B cell (primary cell): ENCODE measurements around the gene PLCG2. TPM values are rescaled to one million over a fixed set of nuclear protein-coding genes. Genes with fewer than 3 reads are reported as not detected.

Experiments
- ATAC-seq: fragments of 200-7000 bp; cut with Tn5 transposase; one replicate; pipeline ENCODE4 v1.10.0; 2021; ENCODE audit warnings: low read depth, mild to moderate bottlenecking, moderate number of reproducible peaks, moderate library complexity
- CTCF ChIA-PET: fragments of 350-600 bp; sonication (Branson Sonifier 250); formaldehyde crosslinking; loops from one replicate; lab custom pipeline; 2021; ENCODE audit warnings: antibody characterized with exemption, inconsistent platforms; lab: Charles Lee
- POLR2A ChIA-PET: fragments of 350-600 bp; sonication (Branson Sonifier 250); formaldehyde crosslinking; loops from one replicate; lab custom pipeline; 2021; ENCODE audit warnings: antibody characterized with exemption; lab: Charles Lee
- DNase-seq: peaks from one replicate; pipeline ENCODE4 v3.0.0; 2013
- H2AFZ ChIP-seq: 2 replicates; pipeline ENCODE4 v1.6.1; 2012; ENCODE audit warnings: mild to moderate bottlenecking, low read depth, low read length; ENCODE audit not compliant: insufficient read depth, poor library complexity, severe bottlenecking
- H3K27ac ChIP-seq, 2 donors: 1 replicate in 1 of 2; 2 replicates in 1 of 2; pipeline ENCODE4 v1.5.1; 2012 to 2013; ENCODE audit warnings: low read length in 2 of 2, mild to moderate bottlenecking in 2 of 2, moderate library complexity in 1 of 2
- H3K27me3 ChIP-seq, 4 experiments: fragments of 200-600 bp in 1 of 4; sonication (generic) in 1 of 4; replicated peaks in 1 of 4; 1 replicate in 2 of 4; 2 replicates in 2 of 4; pipeline versions ENCODE4 v1.6.1 to v1.7.0; 2013 to 2016; ENCODE audit warnings: low read length in 3 of 4, mild to moderate bottlenecking in 2 of 4, mixed read lengths in 1 of 4, moderate library complexity in 1 of 4; ENCODE audit not compliant: insufficient read depth in 4 of 4, control insufficient read depth in 3 of 4; ENCODE audit errors: control extremely low read depth in 1 of 4
- H3K36me3 ChIP-seq, 2 experiments: replicated peaks in 1 of 2; 1 replicate in 1 of 2; 2 replicates in 1 of 2; pipeline versions ENCODE4 v1.6.1 to v1.7.1; 2013; ENCODE audit warnings: low read length in 1 of 2; ENCODE audit not compliant: insufficient read depth in 2 of 2, control insufficient read depth in 1 of 2; ENCODE audit errors: control extremely low read depth in 1 of 2, extremely low read depth in 1 of 2
- H3K4me1 ChIP-seq, 2 donors: fragments of 200-600 bp in 1 of 2; sonication (generic) in 1 of 2; 1 replicate in 1 of 2; 2 replicates in 1 of 2; pipeline versions ENCODE4 v1.5.1 to v1.6.1; 2013 to 2017; ENCODE audit warnings: low read length in 2 of 2; ENCODE audit not compliant: control insufficient read depth in 2 of 2, insufficient read depth in 2 of 2
- H3K4me2 ChIP-seq: replicated peaks from 2 replicates; pipeline ENCODE3; 2012; ENCODE audit warnings: mild to moderate bottlenecking, low read depth, low read length; ENCODE audit not compliant: poor library complexity, severe bottlenecking
- H3K4me3 ChIP-seq, 5 experiments: fragments of 200-600 bp in 1 of 5; sonication (generic) in 1 of 5; 1 replicate in 3 of 5; 2 replicates in 2 of 5; pipeline versions ENCODE4 v1.5.1 to v1.7.0; 2011 to 2016; ENCODE audit warnings: low read length in 4 of 5, mild to moderate bottlenecking in 4 of 5, low read depth in 2 of 5, control low read depth in 1 of 5, moderate library complexity in 1 of 5; ENCODE audit not compliant: insufficient read depth in 1 of 5; ENCODE audit errors: control extremely low read depth in 1 of 5, extremely low read depth in 1 of 5
- H3K79me2 ChIP-seq: fragments of 200-600 bp; sonication (generic); one replicate; pipeline ENCODE4 v1.6.0; 2016; ENCODE audit warnings: low read length; ENCODE audit not compliant: control insufficient read depth, insufficient read depth
- H3K9ac ChIP-seq: fragments of 200-600 bp; sonication (generic); 2 replicates; pipeline ENCODE4 v1.6.1; 2017; ENCODE audit warnings: mild to moderate bottlenecking, low read length, moderate library complexity
- H3K9me3 ChIP-seq, 3 donors: one replicate each; pipeline versions ENCODE4 v1.6.1 to v1.7.1; 2013; ENCODE audit warnings: low read length in 2 of 3; ENCODE audit not compliant: control insufficient read depth in 2 of 3, insufficient read depth in 1 of 3; ENCODE audit errors: control extremely low read depth in 1 of 3
- H4K20me1 ChIP-seq: 2 replicates; pipeline ENCODE4 v1.6.0; 2012; ENCODE audit warnings: mild to moderate bottlenecking, low read length; ENCODE audit not compliant: insufficient read depth, control insufficient read depth, poor library complexity, severe bottlenecking
- H3K27ac Mint-ChIP-seq: one replicate; pipeline ENCODE4 v1.8.0; 2021; ENCODE audit warnings: mixed read lengths
- H3K27me3 Mint-ChIP-seq: one replicate; pipeline ENCODE4 v1.8.0; 2021; ENCODE audit warnings: mixed read lengths
- H3K4me1 Mint-ChIP-seq: one replicate; pipeline ENCODE4 v1.8.0; 2021; ENCODE audit warnings: mixed read lengths
- H3K4me3 Mint-ChIP-seq: one replicate; pipeline ENCODE4 v1.8.0; 2021; ENCODE audit warnings: mixed read lengths
- H3K9me3 Mint-ChIP-seq: one replicate; pipeline ENCODE4 v1.8.0; 2022; ENCODE audit warnings: mixed read lengths; ENCODE audit not compliant: insufficient read depth
- EZH2 ChIP-seq: IDR thresholded peaks from 2 replicates; pipeline ENCODE4 v1.6.1; 2012; ENCODE audit warnings: borderline replicate concordance, low read depth, mild to moderate bottlenecking, moderate library complexity, low read length; ENCODE audit not compliant: insufficient read depth, poor library complexity, severe bottlenecking
- WGBS: methylation state at CpG from one replicate; pipeline ENCODE4 v1.1.5; 2013; ENCODE audit warnings: missing lambda C conversion rate; ENCODE audit not compliant: insufficient coverage; 5-methylcytosine and 5-hydroxymethylcytosine counted together
- intact Hi-C: fragments of 100-400 bp; cut with micrococcal nuclease; formaldehyde crosslinking; loops from one replicate; pipeline ENCODE4 v1.10.0; 2022
- polyA minus RNA-seq: library from RNA; depleted of rRNA, polyadenylated mRNA; stranded (reverse); fragments of >200 nt; gene quantifications from 2 replicates; pipeline ENCODE4 v1.2.3, GENCODE V29; 2012
- polyA plus RNA-seq: library from polyadenylated mRNA; depleted of rRNA; stranded (reverse); fragments of >200 nt; gene quantifications from 2 replicates; pipeline ENCODE4 v1.2.3, GENCODE V29; 2012
- total RNA-seq, 2 donors: library from RNA; stranded (reverse); fragments of 120-200 nt in 1 of 2; gene quantifications; 1 replicate in 1 of 2; 2 replicates in 1 of 2; pipeline versions ENCODE4 v1.2.3 to v1.2.4, GENCODE V29; 2013 to 2022
- TF ChIP-seq, protein P1 (sequence below): fragments of 200-600 bp; IDR thresholded peaks from one replicate; pipeline ENCODE4 v1.8.0; 2022; ENCODE audit warnings: antibody characterized with exemption, mild to moderate bottlenecking

Gene PLCG2
- total RNA-seq = 812 and 852 TPM in 2 replicates
- 209 TPM for total RNA-seq (2013)
- polyA plus RNA-seq = 194 and 227 TPM in 2 replicates
- 347 and 401 TPM in 2 replicates for polyA minus RNA-seq

DNA sequence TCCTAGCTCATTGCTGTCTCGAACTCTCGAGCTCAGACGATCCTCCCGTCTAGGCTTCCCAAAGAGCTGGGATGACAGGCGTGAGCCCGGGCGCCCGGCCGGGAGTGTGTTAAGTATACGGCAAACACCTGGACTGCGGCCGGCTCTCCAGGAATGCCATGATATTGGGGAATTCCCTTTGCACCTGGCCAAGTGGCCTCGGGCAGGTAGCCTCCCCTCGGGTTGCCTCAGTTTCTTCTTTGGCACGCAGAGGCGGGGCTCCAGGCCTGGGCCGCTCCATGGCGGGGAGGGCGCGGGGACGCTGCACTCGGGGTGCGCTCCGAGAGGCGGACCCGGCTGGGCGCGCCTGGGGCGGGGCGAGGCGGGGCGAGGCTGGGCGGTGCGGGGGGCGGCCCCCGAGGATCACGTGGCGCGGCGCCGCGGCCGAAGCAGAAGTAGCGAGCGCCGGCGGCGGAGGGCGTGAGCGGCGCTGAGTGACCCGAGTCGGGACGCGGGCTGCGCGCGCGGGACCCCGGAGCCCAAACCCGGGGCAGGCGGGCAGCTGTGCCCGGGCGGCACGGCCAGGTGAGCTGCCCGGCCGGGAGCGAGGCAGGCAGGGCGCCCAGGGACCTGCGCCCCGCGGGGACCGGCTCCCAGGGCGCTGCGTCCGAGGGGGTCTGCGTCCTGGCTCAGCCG is at the start of gene PLCG2:
TSS of gene PLCG2 (plus strand) at position 431 of the 675 bp plus-strand sequence. CDS start 6,699 bp downstream, outside the sequence.
- CTCF ChIA-PET = interaction anchor here (0.8 to 7.2 kb wide), 14 partner anchors 9 to 94 kb away, joined by 3 to 91 read pairs (median 6); no protein-coding TSS in a partner anchor
- Mint-ChIP-seq H3K27ac (peak within 1 kb of the TSS; percentile 95), H3K4me1 (peaks cover 72% of the 10 kb centered on the region), H3K4me3 (peak within 1 kb of the TSS; percentile 99), H3K27me3 (no peaks in the 10 kb centered on the region), H3K9me3 (no peaks in the 10 kb centered on the region)
- Histone ChIP-seq H3K4me3 (peak within 1 kb of the TSS; percentile 81 to 90 (median 83)), H3K4me2 (peak within 1 kb of the TSS; percentile 99), H4K20me1 (peaks cover 36% of the 10 kb centered on the region), H3K4me1 (peaks cover 59 to 67% of the 10 kb centered on the region in 2 donors), H2AFZ (peak within 1 kb of the TSS; percentile 87), H3K79me2 (peaks cover 55% of the 10 kb centered on the region), H3K36me3 (peaks cover 0 to 12% of the 10 kb centered on the region in 2 experiments), H3K27ac (peak within 1 kb of the TSS; percentile 72 to 91), H3K9ac (peak within 1 kb of the TSS; percentile 85), H3K9me3 (no peaks in the 10 kb centered on the region), H3K27me3 (no peaks in the 10 kb centered on the region)
- intact Hi-C loops = loop anchor here (1.0 to 2.0 kb wide), 5 partner anchors 21 to 58 kb away; no protein-coding TSS in a partner anchor
- no peak for TF ChIP-seq EZH2
- DNase-seq = peak; percentile 91
- POLR2A ChIA-PET = interaction anchor here (0.6 to 5.4 kb wide), 11 partner anchors 22 to 54 kb away, joined by 3 to 33 read pairs (median 6); no protein-coding TSS in a partner anchor
- WGBS = 1% methylated on average over 78 of the region's 78 CpGs
- ATAC-seq = peak; percentile 85

DNA sequence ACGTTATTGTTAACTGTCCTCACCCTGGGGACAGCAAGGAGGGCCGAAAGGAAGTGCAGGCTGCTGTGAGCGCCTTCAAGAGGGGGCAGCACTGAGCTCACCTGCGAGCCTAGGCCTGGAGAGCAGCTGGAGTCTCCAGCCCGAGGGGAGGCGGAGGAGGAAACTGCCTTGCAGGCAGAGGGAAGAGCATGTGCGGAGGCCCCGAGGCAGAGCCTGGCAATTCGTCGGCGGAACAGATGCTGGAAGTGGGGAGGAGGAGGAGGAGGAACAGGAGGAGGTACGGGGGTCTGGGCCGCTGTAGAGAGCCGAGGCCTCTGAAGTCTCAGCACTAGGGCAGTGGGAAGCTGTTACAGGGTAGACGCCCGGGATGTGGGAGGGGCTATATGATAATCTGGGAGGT is 49.6 kb upstream of the PLCG2 start:
- H3K79me2 ChIP-seq = no peaks in the 10 kb centered on the region
- CTCF ChIA-PET = interaction anchor here (0.6 to 4.1 kb wide), 33 partner anchors 9 to 526 kb away, joined by 3 to 32 read pairs (median 5); partner anchors contain the start of gene PLCG2
- H3K36me3 ChIP-seq = no peaks in the 10 kb centered on the region
- Mint-ChIP-seq H3K4me1 (peaks cover 22% of the 10 kb centered on the region), H3K27ac (peak overlapping the region; percentile 56), H3K4me3 (peak overlapping the region; percentile 74), H3K27me3 (no peaks in the 10 kb centered on the region), H3K9me3 (no peaks in the 10 kb centered on the region)
- H3K4me3 ChIP-seq = no peak overlapping the region
- WGBS = 91% methylated on average over 12 of the region's 16 CpGs
- no peak for TF ChIP-seq EZH2
- TF ChIP-seq, protein P1, sequence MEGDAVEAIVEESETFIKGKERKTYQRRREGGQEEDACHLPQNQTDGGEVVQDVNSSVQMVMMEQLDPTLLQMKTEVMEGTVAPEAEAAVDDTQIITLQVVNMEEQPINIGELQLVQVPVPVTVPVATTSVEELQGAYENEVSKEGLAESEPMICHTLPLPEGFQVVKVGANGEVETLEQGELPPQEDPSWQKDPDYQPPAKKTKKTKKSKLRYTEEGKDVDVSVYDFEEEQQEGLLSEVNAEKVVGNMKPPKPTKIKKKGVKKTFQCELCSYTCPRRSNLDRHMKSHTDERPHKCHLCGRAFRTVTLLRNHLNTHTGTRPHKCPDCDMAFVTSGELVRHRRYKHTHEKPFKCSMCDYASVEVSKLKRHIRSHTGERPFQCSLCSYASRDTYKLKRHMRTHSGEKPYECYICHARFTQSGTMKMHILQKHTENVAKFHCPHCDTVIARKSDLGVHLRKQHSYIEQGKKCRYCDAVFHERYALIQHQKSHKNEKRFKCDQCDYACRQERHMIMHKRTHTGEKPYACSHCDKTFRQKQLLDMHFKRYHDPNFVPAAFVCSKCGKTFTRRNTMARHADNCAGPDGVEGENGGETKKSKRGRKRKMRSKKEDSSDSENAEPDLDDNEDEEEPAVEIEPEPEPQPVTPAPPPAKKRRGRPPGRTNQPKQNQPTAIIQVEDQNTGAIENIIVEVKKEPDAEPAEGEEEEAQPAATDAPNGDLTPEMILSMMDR = no peak
- no peak overlapping the region for H3K4me2 ChIP-seq
- no peak overlapping the region for H3K27ac ChIP-seq
- no peak overlapping the region for H3K9ac ChIP-seq
- peaks cover 0 to 3% (median 0%) of the 10 kb centered on the region in 3 donors for H3K9me3 ChIP-seq
- peaks cover 12 to 15% of the 10 kb centered on the region in 2 donors for H3K4me1 ChIP-seq
- DNase-seq (no peak), ATAC-seq (no peak)
- H3K27me3 ChIP-seq = no peaks in the 10 kb centered on the region
- no peaks in the 10 kb centered on the region for H4K20me1 ChIP-seq
- intact Hi-C loops = no loop called here
- POLR2A ChIA-PET = interaction anchor here (0.6 to 1.2 kb wide), 4 partner anchors 9 to 205 kb away, joined by 3 to 4 read pairs (median 4); no protein-coding TSS in a partner anchor
- H2AFZ ChIP-seq = no peak overlapping the region
